Measurements from ENCODE around the gene IGFL1. TPM values are rescaled to one million over a fixed set of nuclear protein-coding genes. Genes with fewer than 3 reads are reported as not detected.

IGFL1 gene
- total RNA-seq, 1 donor from 2014 or later = not detected

DNA sequence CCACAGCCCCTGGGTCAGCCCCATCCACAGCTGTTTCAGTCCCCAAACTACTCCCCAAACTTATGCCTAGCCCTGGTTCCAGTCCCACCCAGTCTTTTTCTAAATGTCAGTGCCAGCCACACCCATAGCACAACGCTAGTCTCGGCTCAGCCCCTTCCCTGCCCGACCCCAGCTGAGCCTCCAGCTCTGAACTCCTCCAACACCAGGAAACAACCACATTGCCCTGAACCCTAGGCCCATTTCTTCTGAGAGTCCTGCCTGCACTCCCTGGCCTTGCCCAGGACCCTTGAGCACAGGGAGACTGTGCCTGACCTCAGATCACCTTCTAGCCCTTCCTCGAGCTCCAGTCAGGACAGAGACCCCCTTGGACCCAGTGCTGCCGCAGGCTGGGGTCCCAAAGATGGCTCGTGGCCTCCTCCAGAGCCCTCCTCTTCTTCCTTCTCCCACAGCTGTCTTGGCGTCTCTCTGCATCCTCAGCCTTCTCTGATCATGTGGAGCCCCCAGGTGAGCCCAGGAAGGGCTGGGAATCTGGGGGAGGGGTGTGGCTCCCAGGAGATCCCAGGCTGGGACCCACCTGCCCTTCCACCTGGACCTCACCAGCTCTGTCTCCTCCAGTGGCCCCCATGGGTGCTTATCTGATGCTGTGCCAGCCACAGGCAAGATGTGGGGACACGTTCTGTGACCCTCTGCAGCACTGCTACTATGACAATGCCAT is 33.0 kb upstream of the IGFL1 start:
- Histone ChIP-seq H3K36me3 (ENCODE audit: insufficient read depth, low read length) (no peaks in the 10 kb centered on the region), H3K27me3 (ENCODE audit: insufficient read depth, low read length) (peaks cover 34% of the 10 kb centered on the region), H2AFZ (ENCODE audit: low read depth, low read length) (no peak overlapping the region), H3K9me3 (ENCODE audit: insufficient read depth, low read depth, low read length) (no peaks in the 10 kb centered on the region), H3K4me2 (ENCODE audit: low read length) (no peak overlapping the region), H3K79me2 (ENCODE audit: insufficient read depth, low read length) (no peaks in the 10 kb centered on the region), H3K4me3 (ENCODE audit: insufficient read depth, low read depth, low read length) (no peak overlapping the region), H4K20me1 (ENCODE audit: insufficient read depth, low read length) (no peaks in the 10 kb centered on the region), H3K4me1 (ENCODE audit: insufficient read depth, low read length) (peaks cover 9% of the 10 kb centered on the region), H3K9ac (ENCODE audit: low read length) (no peak overlapping the region), H3K27ac (ENCODE audit: low read depth, low read length) (no peak overlapping the region)
- H3K9me3 Mint-ChIP-seq (ENCODE audit: unreplicated experiment) = peaks cover 4% of the 10 kb centered on the region
- TF ChIP-seq, protein P1, sequence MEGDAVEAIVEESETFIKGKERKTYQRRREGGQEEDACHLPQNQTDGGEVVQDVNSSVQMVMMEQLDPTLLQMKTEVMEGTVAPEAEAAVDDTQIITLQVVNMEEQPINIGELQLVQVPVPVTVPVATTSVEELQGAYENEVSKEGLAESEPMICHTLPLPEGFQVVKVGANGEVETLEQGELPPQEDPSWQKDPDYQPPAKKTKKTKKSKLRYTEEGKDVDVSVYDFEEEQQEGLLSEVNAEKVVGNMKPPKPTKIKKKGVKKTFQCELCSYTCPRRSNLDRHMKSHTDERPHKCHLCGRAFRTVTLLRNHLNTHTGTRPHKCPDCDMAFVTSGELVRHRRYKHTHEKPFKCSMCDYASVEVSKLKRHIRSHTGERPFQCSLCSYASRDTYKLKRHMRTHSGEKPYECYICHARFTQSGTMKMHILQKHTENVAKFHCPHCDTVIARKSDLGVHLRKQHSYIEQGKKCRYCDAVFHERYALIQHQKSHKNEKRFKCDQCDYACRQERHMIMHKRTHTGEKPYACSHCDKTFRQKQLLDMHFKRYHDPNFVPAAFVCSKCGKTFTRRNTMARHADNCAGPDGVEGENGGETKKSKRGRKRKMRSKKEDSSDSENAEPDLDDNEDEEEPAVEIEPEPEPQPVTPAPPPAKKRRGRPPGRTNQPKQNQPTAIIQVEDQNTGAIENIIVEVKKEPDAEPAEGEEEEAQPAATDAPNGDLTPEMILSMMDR (IDR thresholded peaks at IDR 0.05; ENCODE audit: insufficient read depth, low read depth, low read length) = no peak
- TF ChIP-seq EZH2 (IDR thresholded peaks at IDR 0.05; ENCODE audit: insufficient read depth, low read length) = no peak
- peaks cover 16% of the 10 kb centered on the region for H3K27me3 Mint-ChIP-seq (ENCODE audit: low read depth, unreplicated experiment)
- FAIRE-seq (no peak), DNase-seq (ENCODE audit: low read depth) (no peak)
- H3K4me1 Mint-ChIP-seq (ENCODE audit: low read depth, unreplicated experiment) = peaks cover 32% of the 10 kb centered on the region
- H3K36me3 Mint-ChIP-seq (ENCODE audit: low read depth, unreplicated experiment) = no peaks in the 10 kb centered on the region
- no peak overlapping the region for H3K27ac Mint-ChIP-seq (ENCODE audit: unreplicated experiment)
- no peak overlapping the region for H3K4me3 Mint-ChIP-seq (ENCODE audit: unreplicated experiment)

DNA sequence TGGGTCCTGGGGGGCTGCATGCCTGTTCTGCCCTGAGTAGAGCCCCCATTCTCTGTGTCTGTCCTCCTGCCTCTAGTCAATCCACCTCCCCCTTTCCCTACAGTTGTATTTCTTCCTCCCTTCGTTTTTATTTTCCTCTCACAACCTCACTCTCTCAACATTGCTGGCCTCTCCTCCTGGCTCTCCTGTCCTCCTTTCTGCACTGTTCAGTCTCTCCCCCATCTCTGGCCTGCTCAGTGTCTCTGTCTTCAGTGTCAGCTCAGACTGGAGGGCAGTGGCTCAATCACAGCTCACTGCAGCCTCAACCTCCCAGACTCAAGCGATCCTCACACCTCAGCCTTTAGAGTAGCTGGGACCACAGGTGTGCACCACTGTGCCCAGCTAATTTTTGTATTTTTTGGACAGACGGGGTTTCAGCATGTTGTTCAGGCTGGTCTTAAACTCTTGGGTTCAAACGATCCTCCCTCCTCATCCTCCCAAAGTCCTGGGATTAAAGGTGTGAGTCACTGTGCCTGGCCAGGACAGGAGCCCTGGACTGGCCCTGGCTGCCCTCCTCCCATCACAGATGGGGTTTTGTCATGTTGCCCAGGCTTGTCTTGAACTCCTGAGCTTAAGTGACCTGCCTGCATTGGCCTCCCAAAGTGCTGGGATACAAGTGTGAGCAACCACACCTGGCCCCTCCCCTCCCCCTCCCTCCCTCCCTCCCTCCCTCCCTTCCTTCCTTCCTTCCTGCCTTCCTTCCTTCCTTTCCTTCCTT is 32.0 kb upstream of the IGFL1 start:
- Histone ChIP-seq H3K79me2 (ENCODE audit: insufficient read depth, low read length) (no peaks in the 10 kb centered on the region), H3K4me2 (ENCODE audit: low read length) (no peak overlapping the region), H3K4me3 (ENCODE audit: insufficient read depth, low read depth, low read length) (no peak overlapping the region), H3K36me3 (ENCODE audit: insufficient read depth, low read length) (no peaks in the 10 kb centered on the region), H3K4me1 (ENCODE audit: insufficient read depth, low read length) (peaks cover 9% of the 10 kb centered on the region), H3K9me3 (ENCODE audit: insufficient read depth, low read depth, low read length) (no peaks in the 10 kb centered on the region), H3K27ac (ENCODE audit: low read depth, low read length) (no peak overlapping the region), H3K9ac (ENCODE audit: low read length) (no peak overlapping the region), H3K27me3 (ENCODE audit: insufficient read depth, low read length) (peaks cover 32% of the 10 kb centered on the region), H2AFZ (ENCODE audit: low read depth, low read length) (no peak overlapping the region), H4K20me1 (ENCODE audit: insufficient read depth, low read length) (no peaks in the 10 kb centered on the region)
- no peak overlapping the region for H3K4me3 Mint-ChIP-seq (ENCODE audit: unreplicated experiment)
- H3K27me3 Mint-ChIP-seq (ENCODE audit: low read depth, unreplicated experiment) = peaks cover 16% of the 10 kb centered on the region
- peaks cover 8% of the 10 kb centered on the region for H3K9me3 Mint-ChIP-seq (ENCODE audit: unreplicated experiment)
- peaks cover 36% of the 10 kb centered on the region for H3K4me1 Mint-ChIP-seq (ENCODE audit: low read depth, unreplicated experiment)
- FAIRE-seq (no peak), DNase-seq (ENCODE audit: low read depth) (no peak)
- H3K36me3 Mint-ChIP-seq (ENCODE audit: low read depth, unreplicated experiment) = peaks cover under 1% of the 10 kb centered on the region
- TF ChIP-seq, protein P1 (IDR thresholded peaks at IDR 0.05; ENCODE audit: insufficient read depth, low read depth, low read length) = no peak
- no peak for TF ChIP-seq EZH2 (IDR thresholded peaks at IDR 0.05; ENCODE audit: insufficient read depth, low read length)
- peak overlapping the region; percentile 26 for H3K27ac Mint-ChIP-seq (ENCODE audit: unreplicated experiment)

Measured in astrocyte (in vitro differentiated cells and primary cell).